ENCODE data around the gene ADARB1.

DNA sequence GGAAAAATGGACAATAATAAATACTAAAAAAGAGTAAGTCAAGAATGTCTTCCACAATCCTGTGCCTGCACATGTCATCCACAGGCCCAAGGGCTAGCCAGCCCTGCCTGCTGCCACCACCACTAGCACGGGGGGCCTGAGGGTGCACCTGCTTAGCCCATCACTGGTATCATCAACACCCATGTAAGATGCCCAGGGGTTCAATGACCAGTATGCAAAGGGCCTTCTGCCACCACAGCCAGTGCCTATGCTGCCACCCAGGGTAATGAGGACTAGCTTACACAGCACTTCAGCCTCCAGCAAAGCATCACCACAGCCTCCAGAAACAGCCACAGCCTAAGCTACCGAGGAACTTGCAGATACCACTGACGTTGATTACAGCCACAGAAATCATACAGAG, 167.0 kb downstream of the ADARB1 start:
- no peak for TF ChIP-seq EZH2 (IDR thresholded peaks at IDR 0.05; ENCODE audit: borderline replicate concordance, low read depth, low read length, poor library complexity, severe bottlenecking)
- TF ChIP-seq, protein P1, sequence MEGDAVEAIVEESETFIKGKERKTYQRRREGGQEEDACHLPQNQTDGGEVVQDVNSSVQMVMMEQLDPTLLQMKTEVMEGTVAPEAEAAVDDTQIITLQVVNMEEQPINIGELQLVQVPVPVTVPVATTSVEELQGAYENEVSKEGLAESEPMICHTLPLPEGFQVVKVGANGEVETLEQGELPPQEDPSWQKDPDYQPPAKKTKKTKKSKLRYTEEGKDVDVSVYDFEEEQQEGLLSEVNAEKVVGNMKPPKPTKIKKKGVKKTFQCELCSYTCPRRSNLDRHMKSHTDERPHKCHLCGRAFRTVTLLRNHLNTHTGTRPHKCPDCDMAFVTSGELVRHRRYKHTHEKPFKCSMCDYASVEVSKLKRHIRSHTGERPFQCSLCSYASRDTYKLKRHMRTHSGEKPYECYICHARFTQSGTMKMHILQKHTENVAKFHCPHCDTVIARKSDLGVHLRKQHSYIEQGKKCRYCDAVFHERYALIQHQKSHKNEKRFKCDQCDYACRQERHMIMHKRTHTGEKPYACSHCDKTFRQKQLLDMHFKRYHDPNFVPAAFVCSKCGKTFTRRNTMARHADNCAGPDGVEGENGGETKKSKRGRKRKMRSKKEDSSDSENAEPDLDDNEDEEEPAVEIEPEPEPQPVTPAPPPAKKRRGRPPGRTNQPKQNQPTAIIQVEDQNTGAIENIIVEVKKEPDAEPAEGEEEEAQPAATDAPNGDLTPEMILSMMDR (conservative IDR thresholded peaks at IDR 0.05; ENCODE audit: low read depth, low read length) = no peak
